A172 (cell line): Measurements from ENCODE around the gene FAM236A. TPM values are rescaled to one million over a fixed set of nuclear protein-coding genes. Genes with fewer than 3 reads are reported as not detected.
"Not testable (repeated sequence)": the region's sequence is repeated elsewhere in the genome, so short reads cannot be mapped to it uniquely, and the experiment has no call there.

ENCODE experiments used
- DNase-seq: peaks from one replicate; pipeline ENCODE4 v3.0.0-alpha.2; 2015; ENCODE audit warnings: low spot score
- total RNA-seq: library from RNA; depleted of rRNA; stranded (reverse); fragments of >200 nt; shearing (Covaris generic); gene quantifications from 2 replicates; pipeline ENCODE4 v1.2.3, GENCODE V29; 2014; rRNA removed

The FAM236A gene
- not detected in 2 replicates for total RNA-seq

GRCh38 chrX:72937906-72938305 is at the start of gene FAM236A:
TSS of gene FAM236A (plus strand) at chrX:72938206. CDS start at chrX:72938263, 57 bp downstream.
- not testable (repeated sequence) for DNase-seq

GRCh38 chrX:72889740-72890139 is 48.3 kb upstream of the FAM236A start:
- not testable (repeated sequence) for DNase-seq

- not testable (repeated sequence) for DNase-seq
Observed at GRCh38 chrX:72912315-72912714, 25.7 kb upstream of the FAM236A start, which contains the start of gene FAM236C. TSS of gene FAM236C (plus strand) at chrX:72912615. CDS start at chrX:72912715, 100 bp downstream.

- not testable (repeated sequence) for DNase-seq
Observed at GRCh38 chrX:72916096-72916495, 21.9 kb upstream of the FAM236A start.

GRCh38 chrX:72932283-72932682 is 5.7 kb upstream of the FAM236A start:
- DNase-seq, result not testable (repeated sequence)

- DNase-seq, result not testable (repeated sequence)
Observed at GRCh38 chrX:72936455-72936854, 1.6 kb upstream of the FAM236A start.

- DNase-seq, result not testable (repeated sequence)
Observed at GRCh38 chrX:72936882-72937455, 1.0 kb upstream of the FAM236A start.

GRCh38 chrX:72942272-72942671 is 4.3 kb downstream of the FAM236A start:
- DNase-seq, result not testable (repeated sequence)

GRCh38 chrX:72943035-72943818 is 5.2 kb downstream of the FAM236A start:
- DNase-seq, result not testable (repeated sequence)

GRCh38 chrX:72943819-72944169 is 5.8 kb downstream of the FAM236A start, which contains the start of gene DMRTC1:
TSS of gene DMRTC1 (minus strand) at chrX:72943837. CDS start at chrX:72875694, 68,143 bp downstream.
- DNase-seq, result not testable (repeated sequence)

GRCh38 chrX:72959971-72960370 is 22.0 kb downstream of the FAM236A start:
- DNase-seq, result not testable (repeated sequence)

GRCh38 chrX:72971859-72972258 is 33.9 kb downstream of the FAM236A start:
- not testable (repeated sequence) for DNase-seq

- not testable (repeated sequence) for DNase-seq
Observed at GRCh38 chrX:72974885-72975284, 36.9 kb downstream of the FAM236A start.

- DNase-seq, result not testable (repeated sequence)
Observed at GRCh38 chrX:72980894-72981469, 43.0 kb downstream of the FAM236A start.

Other genes with a start within 250 kb of the FAM236A start
- gene PHKA1, start 223.9 kb upstream of the FAM236A start, total RNA-seq, result 7.5 and 7.9 TPM in 2 replicates
- gene DMRTC1B, start 161.3 kb upstream of the FAM236A start, total RNA-seq, result not detected in 2 replicates
- gene FAM236B, start 155.5 kb upstream of the FAM236A start, total RNA-seq, result not detected in 2 replicates
- gene FAM236D, start 130.0 kb upstream of the FAM236A start, total RNA-seq, result not detected in 2 replicates
- not detected in 2 replicates for gene FAM236C, start 25.6 kb upstream of the FAM236A start, total RNA-seq
- not detected in 2 replicates for gene DMRTC1, start 5.6 kb downstream of the FAM236A start, total RNA-seq
- not detected in 2 replicates for gene PABPC1L2B, start 64.7 kb downstream of the FAM236A start, total RNA-seq
- not detected in 2 replicates for gene PABPC1L2A, start 141.3 kb downstream of the FAM236A start, total RNA-seq